A673 (cell line): Measurements from ENCODE around the gene FPR1. TPM values are rescaled to one million over a fixed set of nuclear protein-coding genes. Genes with fewer than 3 reads are reported as not detected.

Experiments used
- BruUV-seq: library from RNA; stranded (reverse); fragments of 400-500 nt; replicated peaks from 2 replicates; lab custom pipeline; 2021; lab: Mats Ljungman, UMichigan
- CTCF ChIA-PET: fragments of 300-600 bp; sonication (Branson Sonifier 250); formaldehyde crosslinking; loops from one replicate; lab custom pipeline; 2022; ENCODE audit warnings: antibody characterized with exemption; lab: Charles Lee
- POLR2A ChIA-PET: fragments of 300-600 bp; sonication (Branson Sonifier 250); formaldehyde crosslinking; loops from one replicate; lab custom pipeline; 2022; ENCODE audit warnings: antibody characterized with exemption; ENCODE audit not compliant: low non-redundant PET; lab: Charles Lee
- DNase-seq: peaks from one replicate; pipeline ENCODE4 v3.0.0-alpha.2; 2015; ENCODE audit warnings: low spot score
- H3K27ac ChIP-seq: fragments of 200-600 bp; sonication (generic); 2 replicates; pipeline ENCODE4 v1.5.1; 2016; ENCODE audit warnings: mixed run types, low read depth, mild to moderate bottlenecking, mixed read lengths, antibody characterized with exemption, low read length; ENCODE audit not compliant: poor library complexity, severe bottlenecking
- H3K27me3 ChIP-seq: fragments of 200-600 bp; sonication (generic); replicated peaks from 2 replicates; pipeline ENCODE4 v1.6.1; 2017; ENCODE audit warnings: mixed run types, low read depth, mild to moderate bottlenecking, mixed read lengths, antibody characterized with exemption, low read length; ENCODE audit not compliant: insufficient read depth, poor library complexity
- H3K36me3 ChIP-seq: fragments of 200-600 bp; sonication (generic); 2 replicates; pipeline ENCODE4 v1.6.1; 2016; ENCODE audit warnings: mixed run types, mild to moderate bottlenecking, mixed read lengths, antibody characterized with exemption, low read length; ENCODE audit not compliant: insufficient read depth, poor library complexity, severe bottlenecking
- H3K4me1 ChIP-seq: fragments of 200-600 bp; sonication (generic); 2 replicates; pipeline ENCODE4 v1.6.1; 2017; ENCODE audit warnings: mixed run types, mild to moderate bottlenecking, mixed read lengths, antibody characterized with exemption, low read length; ENCODE audit not compliant: insufficient read depth, poor library complexity, severe bottlenecking
- H3K4me3 ChIP-seq: fragments of 200-600 bp; sonication (generic); 2 replicates; pipeline ENCODE4 v1.5.1; 2016; ENCODE audit warnings: low read depth, mixed run types, mild to moderate bottlenecking, mixed read lengths, low read length; ENCODE audit not compliant: poor library complexity, severe bottlenecking
- H3K9me3 ChIP-seq: fragments of 200-600 bp; sonication (generic); 2 replicates; pipeline ENCODE4 v1.6.1; 2016; ENCODE audit warnings: mixed run types, low read depth, mild to moderate bottlenecking, mixed read lengths, antibody characterized with exemption, low read length; ENCODE audit not compliant: poor library complexity, severe bottlenecking
- CTCF ChIP-seq: fragments of 300-800, 200-600 bp; sonication (generic); conservative IDR thresholded peaks from 2 replicates; pipeline ENCODE4 v1.5.1; 2017; ENCODE audit warnings: low read depth, mild to moderate bottlenecking, antibody characterized with exemption, low read length, moderate library complexity, mixed read lengths
- EZH2 ChIP-seq: fragments of 200-600 bp; sonication (generic); IDR thresholded peaks from 2 replicates; pipeline ENCODE4 v1.6.1; 2017; ENCODE audit warnings: borderline replicate concordance, low read depth, mild to moderate bottlenecking, mixed read lengths, antibody characterized with exemption, low read length; ENCODE audit not compliant: poor library complexity, severe bottlenecking
- intact Hi-C: fragments of 100-400 bp; cut with micrococcal nuclease; formaldehyde crosslinking; loops from one replicate; pipeline ENCODE4 v1.10.0; 2022; ENCODE audit not compliant: unreplicated experiment
- total RNA-seq: library from RNA; stranded (reverse); gene quantifications from 2 replicates; pipeline ENCODE4 v1.2.3, GENCODE V29; 2021

FPR1 gene
- total RNA-seq, 1 experiment from 2014 or later = not detected

GRCh38 chr19:51750400-51751094, 1.1 kb downstream of the FPR1 start:
- POLR2A ChIA-PET = no interaction called here

GRCh38 chr19:51749979-51750378, 1.7 kb downstream of the FPR1 start:
- no TSS peak for BruUV-seq
- no peak for DNase-seq
- ChIA-PET POLR2A (no interaction called here), CTCF (no interaction called here)
- TF ChIP-seq EZH2 (no peak), CTCF (no peak)
- intact Hi-C loops = no loop called here
- Histone ChIP-seq H3K27me3 (peaks cover 10% of the 10 kb centered on the region), H3K36me3 (no peaks in the 10 kb centered on the region), H3K4me1 (no peaks in the 10 kb centered on the region), H3K9me3 (no peaks in the 10 kb centered on the region), H3K4me3 (no peak overlapping the region), H3K27ac (no peak overlapping the region)

More at GRCh38 chr19:51750400-51751094, 1.1 kb downstream of the FPR1 start:
- Histone ChIP-seq H3K36me3 (no peaks in the 10 kb centered on the region), H3K27ac (no peak overlapping the region), H3K4me3 (no peak overlapping the region), H3K4me1 (no peaks in the 10 kb centered on the region), H3K9me3 (no peaks in the 10 kb centered on the region), H3K27me3 (peaks cover 10% of the 10 kb centered on the region)
- no TSS peak for BruUV-seq
- intact Hi-C loops = no loop called here
- TF ChIP-seq EZH2 = no peak
- TF ChIP-seq CTCF = no peak
- no peak for DNase-seq
- CTCF ChIA-PET = no interaction called here

- ChIA-PET CTCF (no interaction called here), POLR2A (no interaction called here)
- BruUV-seq = no TSS peak
- H3K36me3 ChIP-seq = no peaks in the 10 kb centered on the region
- no peak overlapping the region for H3K4me3 ChIP-seq
- no peaks in the 10 kb centered on the region for H3K9me3 ChIP-seq
- DNase-seq = no peak
- H3K27ac ChIP-seq = no peak overlapping the region
- peaks cover 8% of the 10 kb centered on the region for H3K27me3 ChIP-seq
- H3K4me1 ChIP-seq = no peaks in the 10 kb centered on the region
- intact Hi-C loops = no loop called here
- TF ChIP-seq CTCF (no peak), EZH2 (no peak)
Measured at GRCh38 chr19:51746731-51747130, 4.9 kb downstream of the FPR1 start.
